Spinal cord (tissue), 10 donors: Measurements from ENCODE around the gene TMEM198. TPM values are rescaled to one million over a fixed set of nuclear protein-coding genes. Genes with fewer than 3 reads are reported as not detected.

Source experiments
- DNase-seq, 6 donors: peaks; one replicate each; pipeline versions ENCODE4 v3.0.0 to v3.0.0-alpha.2; 2013 to 2015; ENCODE audit warnings: low spot score in 6 of 6, low read depth in 4 of 6
- H3K27ac ChIP-seq: one replicate; pipeline ENCODE4 v1.5.1; 2013; ENCODE audit warnings: low read depth, low read length, control low read depth
- H3K27me3 ChIP-seq: one replicate; pipeline ENCODE4 v1.6.1; 2013; ENCODE audit warnings: low read length; ENCODE audit not compliant: control insufficient read depth, insufficient read depth
- H3K36me3 ChIP-seq: one replicate; pipeline ENCODE4 v1.6.1; 2013; ENCODE audit warnings: low read length; ENCODE audit not compliant: control insufficient read depth, insufficient read depth
- H3K4me1 ChIP-seq: one replicate; pipeline ENCODE4 v1.6.1; 2013; ENCODE audit warnings: low read length; ENCODE audit not compliant: control insufficient read depth, insufficient read depth
- H3K4me3 ChIP-seq: one replicate; pipeline ENCODE4 v1.5.1; 2013; ENCODE audit warnings: low read depth, low read length, control low read depth
- H3K9me3 ChIP-seq: one replicate; pipeline ENCODE4 v1.6.1; 2013; ENCODE audit warnings: low read length; ENCODE audit not compliant: control insufficient read depth, insufficient read depth
- WGBS: methylation state at CpG from one replicate; pipeline ENCODE4 v1.1.5; 2013; ENCODE audit warnings: missing lambda C conversion rate; ENCODE audit not compliant: insufficient coverage; 5-methylcytosine and 5-hydroxymethylcytosine counted together
- polyA plus RNA-seq, 2 donors: library from polyadenylated mRNA; unstranded; fragments of 120-200 nt; gene quantifications; one replicate each; pipeline ENCODE4 v1.2.1, GENCODE V29; 2013; ENCODE audit not compliant: insufficient read length in 2 of 2
- small RNA-seq: library from RNA; depleted of rRNA; stranded (forward); fragments of <200 nt; gene quantifications from one replicate; pipeline ENCODE3, GENCODE V24; 2014; ENCODE audit warnings: low replicate concordance
- total RNA-seq, 2 donors: library from RNA; depleted of rRNA in 1 of 2; stranded (reverse); fragments of 120-200 nt in 1 of 2; fragments of >200 nt in 1 of 2; gene quantifications; one replicate each; pipeline versions ENCODE4 v1.2.3 to v1.2.4, GENCODE V29; 2013 to 2014
- donor health status: healthy.

TMEM198 gene
- total and polyA plus RNA-seq, 4 donors = 4.7 to 19.0 (median 12.0) TPM

GRCh38 chr2:219595256-219595655, 51.4 kb downstream of the TMEM198 start:
- H3K36me3 ChIP-seq = no peaks in the 10 kb centered on the region
- peak in 2 of 6 donors; percentile 47 to 64 for DNase-seq
- peaks cover 10% of the 10 kb centered on the region for H3K4me1 ChIP-seq
- peak overlapping the region; percentile 96 for H3K27ac ChIP-seq
- H3K9me3 ChIP-seq = no peaks in the 10 kb centered on the region
- 20% methylated on average over 1 of the region's 3 CpGs for WGBS
- no peaks in the 10 kb centered on the region for H3K27me3 ChIP-seq
- H3K4me3 ChIP-seq = no peak overlapping the region

- H3K9me3 ChIP-seq = no peaks in the 10 kb centered on the region
- H3K4me3 ChIP-seq = peak overlapping the region; percentile 79
- H3K27ac ChIP-seq = peak overlapping the region; percentile 96
- no peaks in the 10 kb centered on the region for H3K27me3 ChIP-seq
- peaks cover 11% of the 10 kb centered on the region for H3K36me3 ChIP-seq
- no peak for DNase-seq
- H3K4me1 ChIP-seq = peaks cover 10% of the 10 kb centered on the region
- WGBS = 6% methylated on average over 5 of the region's 19 CpGs
These were observed 53.2 kb downstream of the TMEM198 start for GRCh38 chr2:219596954-219597551.

- WGBS = under 1% methylated on average over 49 of the region's 57 CpGs
- Histone ChIP-seq H3K9me3 (no peaks in the 10 kb centered on the region), H3K36me3 (peaks cover 18% of the 10 kb centered on the region), H3K4me3 (peak within 1 kb of the TSS; percentile 79), H3K27me3 (no peaks in the 10 kb centered on the region), H3K4me1 (peaks cover 10% of the 10 kb centered on the region), H3K27ac (peak within 1 kb of the TSS; percentile 96)
- peak; percentile 93 to 99 (median 94) for DNase-seq
These were observed 53.9 kb downstream of the TMEM198 start, which contains the start of gene STK11IP for GRCh38 chr2:219597552-219598307. Gene STK11IP (plus strand): TSS chr2:219597857. CDS start chr2:219598120, 263 bp downstream.

- peak in 2 of 6 donors; percentile 42 to 53 for DNase-seq
- Histone ChIP-seq H3K4me3 (peak overlapping the region; percentile 79), H3K4me1 (peaks cover 10% of the 10 kb centered on the region), H3K27me3 (no peaks in the 10 kb centered on the region), H3K36me3 (peaks cover 25% of the 10 kb centered on the region), H3K9me3 (no peaks in the 10 kb centered on the region), H3K27ac (peak overlapping the region; percentile 96)
- WGBS = 25% methylated on average over 7 of the region's 9 CpGs
These were observed 54.7 kb downstream of the TMEM198 start for GRCh38 chr2:219598308-219599078.

Small RNA genes lying within 50 kb of the gene (small RNA-seq; reads per million reads assigned to genes)
- gene MIR3132 (not detected), gene RN7SKP213 (0.14 reads per million)

Other genes starting within 250 kb of the TMEM198 start
- gene PTPRN, start 234.6 kb upstream of the TMEM198 start, total RNA-seq = 10 to 100 TPM; 12.6 to 67.3 TPM
- gene PTPRN, start 234.6 kb upstream of the TMEM198 start, polyA plus RNA-seq = 10 to 100 TPM; 72.2 to 88.1 TPM
- gene RESP18, start 211.3 kb upstream of the TMEM198 start, total RNA-seq = 1 to 10 TPM; 1.1 to 2.8 TPM
- 1 to 10 TPM; 6.6 to 7.0 TPM for gene RESP18, start 211.3 kb upstream of the TMEM198 start, polyA plus RNA-seq
- 10 to 100 TPM; 25.6 to 40.8 TPM for gene DNPEP, start 156.1 kb upstream of the TMEM198 start, total RNA-seq
- 10 to 100 TPM; 40.2 to 57.2 TPM for gene DNPEP, start 156.1 kb upstream of the TMEM198 start, polyA plus RNA-seq
- 1 to 10 TPM; 4.8 to 5.5 TPM for gene DES, start 125.7 kb upstream of the TMEM198 start, total RNA-seq
- gene DES, start 125.7 kb upstream of the TMEM198 start, polyA plus RNA-seq = 1 to 10 TPM; 3.5 to 8.8 TPM
- gene SPEG, start 109.2 kb upstream of the TMEM198 start, total RNA-seq = 10 to 100 TPM; 12.2 to 20.8 TPM
- 10 to 100 TPM; 71.1 to 84.2 TPM for gene SPEG, start 109.2 kb upstream of the TMEM198 start, polyA plus RNA-seq
- gene GMPPA, start 45.1 kb upstream of the TMEM198 start, total RNA-seq = 10 to 100 TPM; 19.0 to 29.8 TPM
- gene GMPPA, start 45.1 kb upstream of the TMEM198 start, polyA plus RNA-seq = 10 to 100 TPM; 19.2 to 23.6 TPM
- gene ASIC4, start 29.5 kb upstream of the TMEM198 start, total RNA-seq = 10 to 100 TPM in 1 of 2 donors, 1 to 10 TPM in 1; 8.2 to 18.8 TPM
- gene ASIC4, start 29.5 kb upstream of the TMEM198 start, polyA plus RNA-seq = 10 to 100 TPM; 36.4 to 47.2 TPM
- gene CHPF, start 219 bp upstream of the TMEM198 start, total RNA-seq = 10 to 100 TPM; 61.2 to 84.5 TPM
- gene CHPF, start 219 bp upstream of the TMEM198 start, polyA plus RNA-seq = 10 to 100 TPM; 68.8 to 86.6 TPM
- gene OBSL1, start 27.5 kb downstream of the TMEM198 start, total RNA-seq = 100 to 1,000 TPM in 1 of 2 donors, 10 to 100 TPM in 1; 53.3 to 145 TPM
- 100 to 1,000 TPM; 148 to 178 TPM for gene OBSL1, start 27.5 kb downstream of the TMEM198 start, polyA plus RNA-seq
- 1 to 10 TPM in 1 of 2 donors, under 1 TPM in 1; 0.10 to 1.4 TPM for gene INHA, start 28.3 kb downstream of the TMEM198 start, total RNA-seq
- 1 to 10 TPM; 2.2 to 5.1 TPM for gene INHA, start 28.3 kb downstream of the TMEM198 start, polyA plus RNA-seq
- gene STK11IP, start 53.8 kb downstream of the TMEM198 start, total RNA-seq = 10 to 100 TPM; 23.4 to 29.7 TPM
- gene STK11IP, start 53.8 kb downstream of the TMEM198 start, polyA plus RNA-seq = 10 to 100 TPM; 40.6 to 53.9 TPM
- 10 to 100 TPM; 17.0 to 18.7 TPM for gene SLC4A3, start 83.6 kb downstream of the TMEM198 start, total RNA-seq
- 10 to 100 TPM; 56.8 to 61.3 TPM for gene SLC4A3, start 83.6 kb downstream of the TMEM198 start, polyA plus RNA-seq